GM12891 (cell line): ENCODE data around the gene LVRN. TPM values are rescaled to one million over a fixed set of nuclear protein-coding genes. Genes with fewer than 3 reads are reported as not detected.
"Not testable (repeated sequence)": the region's sequence is repeated elsewhere in the genome, so short reads cannot be mapped to it uniquely, and the experiment has no call there.

ENCODE experiments used
- DNase-seq: peaks from one replicate; pipeline ENCODE4 v3.0.0; 2011; ENCODE audit warnings: low spot score; ENCODE audit not compliant: insufficient read length
- FAIRE-seq: peaks from 2 replicates; lab custom pipeline; 2011; peaks lifted over from hg19 to GRCh38; lab: Jason Lieb, UNC
- PAX5 ChIP-seq: IDR thresholded peaks from 2 replicates; pipeline ENCODE4 v1.6.1; 2011; ENCODE audit warnings: low read length, moderate library complexity, mild to moderate bottlenecking; ENCODE audit not compliant: insufficient read depth, severe bottlenecking
- POLR2A ChIP-seq: IDR thresholded peaks from 2 replicates; pipeline ENCODE4 v1.6.1; 2011; ENCODE audit warnings: low read depth, low read length, control low read depth
- POLR2AphosphoS5 ChIP-seq: IDR thresholded peaks from 2 replicates; pipeline ENCODE4 v1.6.1; 2011; ENCODE audit warnings: low read depth, low read length, control low read depth
- POU2F2 ChIP-seq: IDR thresholded peaks from 2 replicates; pipeline ENCODE4 v1.6.1; 2011; ENCODE audit warnings: low read depth, mild to moderate bottlenecking, control low read depth, low read length, moderate library complexity
- SPI1 ChIP-seq: IDR thresholded peaks from 2 replicates; pipeline ENCODE4 v1.6.1; 2011; ENCODE audit warnings: low read depth, low read length, control low read depth
- TAF1 ChIP-seq: IDR thresholded peaks from 2 replicates; pipeline ENCODE4 v1.6.1; 2011; ENCODE audit warnings: low read depth, low read length, control low read depth
- polyA plus RNA-seq: library from polyadenylated mRNA; unstranded; fragments of >200 nt; gene quantifications from one replicate; pipeline ENCODE4 v1.2.1, GENCODE V29; 2012; ENCODE audit warnings: low read depth, missing spikeins, inconsistent platforms; ENCODE audit not compliant: missing spikeins

Gene LVRN, protein sequence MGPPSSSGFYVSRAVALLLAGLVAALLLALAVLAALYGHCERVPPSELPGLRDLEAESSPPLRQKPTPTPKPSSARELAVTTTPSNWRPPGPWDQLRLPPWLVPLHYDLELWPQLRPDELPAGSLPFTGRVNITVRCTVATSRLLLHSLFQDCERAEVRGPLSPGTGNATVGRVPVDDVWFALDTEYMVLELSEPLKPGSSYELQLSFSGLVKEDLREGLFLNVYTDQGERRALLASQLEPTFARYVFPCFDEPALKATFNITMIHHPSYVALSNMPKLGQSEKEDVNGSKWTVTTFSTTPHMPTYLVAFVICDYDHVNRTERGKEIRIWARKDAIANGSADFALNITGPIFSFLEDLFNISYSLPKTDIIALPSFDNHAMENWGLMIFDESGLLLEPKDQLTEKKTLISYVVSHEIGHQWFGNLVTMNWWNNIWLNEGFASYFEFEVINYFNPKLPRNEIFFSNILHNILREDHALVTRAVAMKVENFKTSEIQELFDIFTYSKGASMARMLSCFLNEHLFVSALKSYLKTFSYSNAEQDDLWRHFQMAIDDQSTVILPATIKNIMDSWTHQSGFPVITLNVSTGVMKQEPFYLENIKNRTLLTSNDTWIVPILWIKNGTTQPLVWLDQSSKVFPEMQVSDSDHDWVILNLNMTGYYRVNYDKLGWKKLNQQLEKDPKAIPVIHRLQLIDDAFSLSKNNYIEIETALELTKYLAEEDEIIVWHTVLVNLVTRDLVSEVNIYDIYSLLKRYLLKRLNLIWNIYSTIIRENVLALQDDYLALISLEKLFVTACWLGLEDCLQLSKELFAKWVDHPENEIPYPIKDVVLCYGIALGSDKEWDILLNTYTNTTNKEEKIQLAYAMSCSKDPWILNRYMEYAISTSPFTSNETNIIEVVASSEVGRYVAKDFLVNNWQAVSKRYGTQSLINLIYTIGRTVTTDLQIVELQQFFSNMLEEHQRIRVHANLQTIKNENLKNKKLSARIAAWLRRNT
- polyA plus RNA-seq: 0.30 TPM

DNA sequence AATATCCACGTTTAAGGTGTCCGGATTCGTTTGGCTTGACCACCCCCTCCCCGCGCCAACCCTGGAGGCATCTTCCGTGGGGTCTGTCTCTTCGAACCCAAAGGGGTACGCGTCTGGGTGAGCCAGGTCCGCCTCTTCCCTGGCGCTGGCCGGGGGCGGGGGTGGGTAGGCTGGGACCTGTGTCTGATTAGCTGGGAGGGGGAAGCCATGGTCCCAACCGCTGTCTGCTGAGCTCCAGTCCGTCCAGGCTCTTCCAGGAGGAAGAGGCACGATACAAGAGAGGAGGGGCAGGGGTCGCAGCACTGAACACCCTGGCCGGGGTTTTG is at the start of gene LVRN:
TSS of gene LVRN (plus strand) at position 237 of the 326 bp plus-strand sequence. CDS start 143 bp downstream, outside the sequence.
- DNase-seq: no peak
- no peak for FAIRE-seq
- TF ChIP-seq TAF1: no peak
- no peak for TF ChIP-seq POU2F2
- no peak for TF ChIP-seq POLR2AphosphoS5
- TF ChIP-seq SPI1: no peak

DNA sequence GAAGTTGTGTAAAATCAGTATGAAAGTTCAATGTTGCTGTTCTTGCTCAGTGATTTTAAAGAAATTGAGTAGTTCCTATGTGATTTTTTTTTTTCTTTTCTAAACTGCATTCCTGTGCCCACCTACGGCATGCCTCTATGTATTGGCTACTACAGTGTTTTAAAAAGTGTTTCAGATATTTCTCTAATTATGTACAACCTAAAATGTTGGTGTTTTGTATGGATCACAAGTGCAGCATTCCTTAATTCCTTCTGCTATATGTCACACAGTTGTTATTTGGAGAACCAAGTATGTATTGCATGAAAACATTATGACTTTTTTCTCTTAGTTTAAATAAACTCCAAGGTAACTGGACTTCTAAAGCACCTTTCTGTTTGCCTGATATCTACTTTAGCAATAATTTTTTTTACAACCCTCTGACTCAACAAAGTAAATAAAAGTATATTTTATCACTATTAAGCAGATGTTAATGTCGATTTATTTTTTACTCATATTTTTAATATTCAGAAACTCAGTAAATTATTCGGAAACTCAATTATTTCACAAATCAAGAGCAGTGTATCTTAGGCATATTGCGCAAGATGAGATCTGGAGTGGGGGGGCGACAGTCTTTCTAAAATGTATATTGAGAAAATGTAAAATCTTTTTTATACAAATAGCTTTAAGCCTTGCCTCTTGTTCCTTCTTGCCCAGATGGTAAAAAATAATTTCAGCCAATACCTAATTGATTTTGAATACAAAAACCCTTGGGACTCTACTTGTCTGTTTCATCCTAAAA is 48.5 kb upstream of the LVRN start:
- peak; percentile 73 for FAIRE-seq
- not testable (repeated sequence) for DNase-seq

DNA sequence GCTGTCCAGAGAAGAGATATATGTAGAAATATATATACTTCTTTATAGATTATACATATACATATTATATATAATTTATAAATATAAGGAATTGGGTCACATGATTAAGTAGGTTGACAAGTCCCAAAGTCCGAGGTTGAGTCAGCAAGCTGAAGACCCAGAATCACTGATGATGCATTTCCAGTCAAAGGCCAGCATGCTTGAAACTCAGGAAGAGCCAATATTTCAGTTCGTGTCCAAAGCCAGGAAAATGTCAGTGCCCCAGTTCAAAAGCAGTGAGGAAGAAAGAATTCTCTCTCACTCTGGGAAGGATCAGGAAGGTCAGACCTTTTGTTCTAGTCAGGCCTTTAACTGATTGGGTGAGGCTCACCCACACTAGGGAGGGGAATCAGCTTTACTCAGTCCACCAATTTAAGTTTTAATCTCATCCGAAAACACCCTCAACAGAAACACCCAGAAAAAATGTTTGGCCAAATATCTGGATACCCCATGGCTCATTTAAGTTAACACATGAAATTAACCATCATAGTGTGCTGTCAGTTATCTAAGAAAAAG is 42.0 kb upstream of the LVRN start:
- TF ChIP-seq POLR2AphosphoS5 (no peak), POLR2A (no peak), SPI1 (no peak), POU2F2 (no peak), TAF1 (no peak)
- DNase-seq (no peak), FAIRE-seq (no peak)

DNA sequence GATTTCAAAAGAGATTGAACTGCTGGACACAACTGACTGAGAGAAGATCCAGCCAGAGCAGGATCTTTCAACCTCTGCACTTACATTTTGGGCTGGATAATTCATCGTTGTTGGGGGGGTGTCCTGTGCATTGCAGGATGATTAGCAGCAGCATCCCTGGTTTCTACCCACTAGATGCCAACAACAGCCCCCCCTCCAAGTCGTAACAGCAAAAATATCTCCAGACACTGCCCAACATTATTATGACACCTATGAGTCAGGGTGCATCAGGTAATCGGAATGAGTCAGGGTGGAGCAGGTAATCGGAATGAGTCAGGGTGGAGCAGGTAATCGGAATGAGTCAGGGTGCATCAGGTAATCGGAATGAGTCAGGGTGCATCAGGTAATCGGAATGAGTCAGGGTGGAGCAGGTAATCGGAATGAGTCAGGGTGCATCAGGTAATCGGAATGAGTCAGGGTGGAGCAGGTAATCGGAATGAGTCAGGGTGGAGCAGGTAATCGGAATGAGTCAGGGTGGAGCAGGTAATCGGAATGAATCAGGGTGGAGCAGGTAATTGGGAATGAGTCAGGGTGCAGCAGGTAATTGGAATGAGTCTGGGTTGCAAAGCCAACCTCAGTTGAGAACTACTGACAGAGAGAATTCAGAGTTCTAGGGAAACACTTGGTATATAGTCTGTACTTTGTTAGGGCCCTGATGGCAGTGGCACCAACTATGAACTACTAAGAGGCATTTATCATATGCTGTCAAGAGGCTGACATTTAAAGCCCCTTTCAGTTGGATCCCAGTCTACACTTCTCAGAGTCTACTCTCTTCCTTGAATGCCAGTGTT is 33.5 kb upstream of the LVRN start:
- FAIRE-seq: not testable (repeated sequence)

DNA sequence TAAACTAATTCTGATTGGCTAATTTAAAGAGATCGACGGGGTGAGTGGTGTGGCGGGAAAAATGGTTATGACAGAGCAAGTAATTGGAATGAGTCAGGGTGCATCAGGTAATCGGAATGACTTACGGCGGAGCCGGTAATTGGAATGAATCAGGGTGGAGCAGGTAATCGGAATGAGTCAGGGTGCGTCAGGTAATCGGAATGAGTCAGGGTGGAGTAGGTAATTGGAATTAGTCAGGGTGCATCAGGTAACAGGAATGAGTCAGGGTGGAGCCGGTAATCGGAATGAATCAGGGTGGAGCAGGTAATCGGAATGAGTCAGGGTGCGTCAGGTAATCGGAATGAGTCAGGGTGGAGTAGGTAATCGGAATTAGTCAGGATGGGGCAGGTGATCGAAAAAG is 32.1 kb upstream of the LVRN start:
- DNase-seq, FAIRE-seq: not testable (repeated sequence)

More for the DNA sequence above, 33.5 kb upstream of the LVRN start:
- DNase-seq: not testable (repeated sequence)

DNA sequence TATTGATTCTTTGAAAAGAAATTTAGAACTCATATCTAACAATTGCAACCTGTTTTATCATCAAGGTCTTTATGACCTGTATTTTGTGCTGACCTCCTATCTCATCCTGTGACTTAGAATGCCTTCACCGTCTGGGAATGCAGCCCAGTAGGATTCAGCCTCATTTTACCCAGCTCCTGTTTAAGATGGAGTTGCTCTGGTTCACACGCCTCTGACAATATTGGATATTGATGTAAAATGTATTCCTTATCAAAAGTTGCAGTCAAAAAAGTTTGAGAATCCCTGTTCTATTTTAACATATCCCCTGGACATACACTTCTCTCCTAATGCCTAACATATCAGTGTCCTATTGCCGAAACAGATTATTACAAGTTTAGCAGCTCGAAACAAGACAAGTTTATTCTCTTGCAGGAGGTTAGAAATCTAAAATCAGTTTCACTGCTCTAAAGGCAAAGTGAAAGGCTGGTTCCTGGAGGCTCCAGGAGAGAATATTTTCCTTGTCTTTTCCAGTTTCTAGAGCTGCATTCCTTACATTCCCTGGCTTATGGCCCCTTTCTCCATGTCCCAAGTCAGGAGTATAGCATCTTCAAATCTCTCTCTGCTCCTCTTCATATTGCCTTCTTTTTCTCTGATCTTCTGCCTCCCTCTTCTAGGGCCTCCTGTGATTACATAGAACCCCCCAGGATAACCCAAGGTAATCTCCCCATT is 31.5 kb upstream of the LVRN start:
- DNase-seq: no peak
- no peak for TF ChIP-seq POLR2AphosphoS5
- TF ChIP-seq TAF1: no peak
- TF ChIP-seq POU2F2: no peak
- TF ChIP-seq SPI1: no peak
- TF ChIP-seq POLR2A: no peak
- no peak for TF ChIP-seq PAX5

DNA sequence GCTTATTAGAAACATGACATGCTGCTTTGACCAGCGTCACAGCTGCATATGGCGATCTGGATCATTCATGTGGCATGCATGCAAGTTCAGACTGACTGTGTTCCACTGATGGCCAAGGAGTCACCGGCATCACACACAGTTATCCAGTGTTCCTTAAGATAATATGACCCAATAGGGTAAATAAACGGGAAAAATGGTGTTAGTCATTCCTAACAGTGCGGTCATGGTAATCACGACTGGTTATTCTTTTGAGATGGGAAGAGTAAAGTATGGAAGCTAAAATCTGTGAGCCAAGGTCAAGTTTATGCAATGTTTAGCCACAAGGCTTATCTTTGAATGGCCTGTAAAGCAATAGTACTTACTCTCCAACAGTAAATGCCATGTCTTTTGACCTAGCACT is 29.3 kb upstream of the LVRN start:
- FAIRE-seq: peak; percentile 47
- TF ChIP-seq TAF1: no peak
- no peak for TF ChIP-seq POLR2A
- TF ChIP-seq PAX5: no peak
- no peak for TF ChIP-seq SPI1
- TF ChIP-seq POU2F2: no peak

More for the DNA sequence above, 31.5 kb upstream of the LVRN start:
- FAIRE-seq: no peak

DNA sequence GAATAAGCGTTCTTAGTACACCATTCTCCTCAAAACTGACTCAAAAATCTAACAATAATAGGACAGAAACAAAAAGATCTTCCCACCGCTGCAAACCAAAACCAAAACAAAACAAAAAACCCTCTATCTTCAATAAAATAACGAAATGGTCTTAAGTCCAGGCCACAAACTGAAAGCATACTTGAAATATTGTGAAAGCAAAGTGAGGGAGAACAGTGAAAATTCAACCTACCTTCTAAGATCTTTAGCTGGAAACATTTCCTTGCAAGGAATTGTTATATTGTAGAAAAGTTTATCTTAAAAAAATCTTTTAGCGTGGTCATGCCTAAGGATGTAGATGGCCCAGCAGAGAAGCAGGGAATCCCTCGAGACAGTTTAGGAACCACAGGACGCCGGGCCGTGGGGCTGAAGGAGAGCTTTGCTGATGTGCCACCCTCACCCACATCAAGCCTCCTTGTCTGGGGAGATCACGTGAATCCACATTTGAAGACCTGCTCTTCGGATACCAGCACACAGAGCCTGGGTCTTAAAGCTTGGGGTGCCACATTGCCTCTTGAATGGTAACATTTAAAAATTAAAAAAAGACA is 27.8 kb upstream of the LVRN start:
- DNase-seq (no peak), FAIRE-seq (no peak)
- no peak for TF ChIP-seq TAF1
- TF ChIP-seq SPI1: no peak
- TF ChIP-seq POLR2AphosphoS5: no peak
- no peak for TF ChIP-seq POLR2A
- TF ChIP-seq PAX5: no peak
- TF ChIP-seq POU2F2: no peak

More for the DNA sequence above, 29.3 kb upstream of the LVRN start:
- no peak for DNase-seq

DNA sequence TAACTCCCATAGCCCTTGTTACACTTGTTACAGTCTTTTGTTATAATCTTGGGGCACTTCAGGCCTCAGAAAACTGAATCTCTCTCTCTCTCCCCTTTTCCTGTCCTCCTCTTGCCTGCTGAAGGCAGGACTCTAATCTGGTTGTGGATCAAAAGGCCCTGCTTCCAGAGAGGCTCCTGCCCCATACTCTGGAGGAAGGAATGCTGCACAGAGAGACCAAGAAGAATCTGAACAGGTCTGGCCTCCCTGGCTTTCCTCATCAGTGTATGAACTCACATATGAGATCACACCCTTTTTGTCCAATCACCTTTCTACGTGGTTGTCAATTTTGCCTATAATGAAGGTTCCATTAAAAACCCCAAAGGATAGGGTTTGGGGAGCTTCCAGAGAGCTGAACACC is 26.2 kb upstream of the LVRN start:
- FAIRE-seq (no peak), DNase-seq (no peak)
- TF ChIP-seq POLR2A (no peak), SPI1 (no peak), POLR2AphosphoS5 (no peak), TAF1 (no peak)
